HEK293 (cell line): ENCODE measurements around the gene ANKRD28.

ENCODE experiments used
- CTCF ChIA-PET: fragments of 350-600 bp; formaldehyde crosslinking; extraction: SDS; loops from one replicate; lab custom pipeline; 2021; ENCODE audit warnings: antibody characterized with exemption; lab: Yijun Ruan, JAX
- POLR2A ChIA-PET: fragments of 300-600 bp; formaldehyde crosslinking; extraction: SDS; loops from one replicate; lab custom pipeline; 2020; ENCODE audit warnings: antibody characterized with exemption, inconsistent platforms; lab: Yijun Ruan, JAX
- H3K27ac ChIP-seq: fragments of 200-500 bp; sonication (Bioruptor generic); 2 replicates; pipeline ENCODE4 v1.5.1; 2014; ENCODE audit warnings: low read depth, low read length, control low read depth, inconsistent platforms; ENCODE audit errors: extremely low read depth
- H3K36me3 ChIP-seq, 2 experiments: fragments of 200-500 bp in 1 of 2; sonication (Bioruptor generic) in 1 of 2; 1 replicate in 1 of 2; 2 replicates in 1 of 2; pipeline ENCODE4 v1.5.1; 2014 to 2017; ENCODE audit warnings: inconsistent platforms in 2 of 2, low read length in 2 of 2; ENCODE audit not compliant: control insufficient read depth in 2 of 2, insufficient read depth in 1 of 2
- H3K4me1 ChIP-seq: fragments of 200-500 bp; sonication (Bioruptor generic); 2 replicates; pipeline ENCODE4 v1.5.1; 2014; ENCODE audit warnings: mild to moderate bottlenecking, low read length, inconsistent platforms; ENCODE audit not compliant: control insufficient read depth, insufficient read depth
- H3K4me3 ChIP-seq: 2 replicates; pipeline ENCODE4 v1.5.1; 2011; ENCODE audit warnings: low read depth, mild to moderate bottlenecking, control low read depth, low read length, moderate library complexity
- H3K9me3 ChIP-seq: fragments of 200-500 bp; sonication (Bioruptor generic); 2 replicates; pipeline ENCODE4 v1.5.1; 2014; ENCODE audit warnings: low read depth, low read length, inconsistent platforms; ENCODE audit not compliant: control insufficient read depth, insufficient read depth
- BCL11A ChIP-seq: fragments of 450-650 bp; formaldehyde crosslinking; IDR thresholded peaks from 2 replicates; pipeline ENCODE4 v1.5.1; 2016; ENCODE audit warnings: low read depth, missing biosample characterization, missing genetic modification characterization
- HIC1 ChIP-seq: fragments of 450-650 bp; formaldehyde crosslinking; IDR thresholded peaks from 2 replicates; pipeline ENCODE4 v1.5.1; 2016; ENCODE audit warnings: missing biosample characterization, missing genetic modification characterization
- INSM2 ChIP-seq: fragments of 450-650 bp; formaldehyde crosslinking; IDR thresholded peaks from 2 replicates; pipeline ENCODE4 v1.5.1; 2016; ENCODE audit warnings: missing biosample characterization, missing genetic modification characterization
- SCRT2 ChIP-seq: fragments of 450-650 bp; formaldehyde crosslinking; IDR thresholded peaks from 2 replicates; pipeline ENCODE4 v1.5.1; 2016; ENCODE audit warnings: missing biosample characterization, missing genetic modification characterization
- ZBTB20 ChIP-seq: fragments of 450-650 bp; formaldehyde crosslinking; IDR thresholded peaks from 2 replicates; pipeline ENCODE4 v1.5.1; 2016; ENCODE audit warnings: missing biosample characterization, missing genetic modification characterization
- ZBTB21 ChIP-seq: fragments of 450-650 bp; formaldehyde crosslinking; IDR thresholded peaks from 2 replicates; pipeline ENCODE4 v1.5.1; 2017; ENCODE audit warnings: missing biosample characterization, missing genetic modification characterization
- ZNF10 ChIP-seq: fragments of 450-650 bp; formaldehyde crosslinking; IDR thresholded peaks from 2 replicates; pipeline ENCODE4 v1.5.1; 2017; ENCODE audit warnings: missing biosample characterization, missing genetic modification characterization
- ZNF146 ChIP-seq: fragments of 450-650 bp; formaldehyde crosslinking; IDR thresholded peaks from 2 replicates; pipeline ENCODE4 v1.5.1; 2016; ENCODE audit warnings: missing biosample characterization, missing genetic modification characterization
- ZNF214 ChIP-seq: fragments of 450-650 bp; formaldehyde crosslinking; IDR thresholded peaks from 2 replicates; pipeline ENCODE4 v1.5.1; 2017; ENCODE audit warnings: missing biosample characterization, mild to moderate bottlenecking, missing genetic modification characterization, borderline replicate concordance
- ZNF26 ChIP-seq: fragments of 450-650 bp; formaldehyde crosslinking; IDR thresholded peaks from 2 replicates; pipeline ENCODE4 v1.5.1; 2016; ENCODE audit warnings: missing biosample characterization, missing genetic modification characterization
- ZNF280C ChIP-seq: fragments of 450-650 bp; formaldehyde crosslinking; IDR thresholded peaks from 2 replicates; pipeline ENCODE4 v1.5.1; 2016; ENCODE audit warnings: missing biosample characterization, missing genetic modification characterization
- ZNF292 ChIP-seq: fragments of 450-650 bp; formaldehyde crosslinking; IDR thresholded peaks from 2 replicates; pipeline ENCODE4 v1.5.1; 2016; ENCODE audit warnings: low read depth, missing biosample characterization, missing genetic modification characterization, borderline replicate concordance
- ZNF354C ChIP-seq: fragments of 450-650 bp; formaldehyde crosslinking; IDR thresholded peaks from 2 replicates; pipeline ENCODE4 v1.5.1; 2016; ENCODE audit warnings: missing biosample characterization, missing genetic modification characterization, low read depth, borderline replicate concordance
- ZNF394 ChIP-seq: fragments of 450-650 bp; formaldehyde crosslinking; IDR thresholded peaks from 2 replicates; pipeline ENCODE4 v1.5.1; 2016; ENCODE audit warnings: missing biosample characterization, missing genetic modification characterization, mild to moderate bottlenecking, moderate library complexity, borderline replicate concordance
- ZNF416 ChIP-seq: fragments of 450-650 bp; formaldehyde crosslinking; IDR thresholded peaks from 2 replicates; pipeline ENCODE4 v1.5.1; 2016; ENCODE audit warnings: missing biosample characterization, missing genetic modification characterization
- ZNF488 ChIP-seq: fragments of 450-650 bp; formaldehyde crosslinking; IDR thresholded peaks from 2 replicates; pipeline ENCODE4 v1.5.1; 2016; ENCODE audit warnings: missing biosample characterization, missing genetic modification characterization
- ZNF514 ChIP-seq: fragments of 450-650 bp; formaldehyde crosslinking; IDR thresholded peaks from 2 replicates; pipeline ENCODE4 v1.5.1; 2016; ENCODE audit warnings: missing biosample characterization, missing genetic modification characterization
- ZNF521 ChIP-seq: fragments of 450-650 bp; formaldehyde crosslinking; IDR thresholded peaks from 2 replicates; pipeline ENCODE4 v1.5.1; 2017; ENCODE audit warnings: missing biosample characterization, mild to moderate bottlenecking, missing genetic modification characterization
- ZNF529 ChIP-seq: fragments of 450-650 bp; formaldehyde crosslinking; IDR thresholded peaks from 2 replicates; pipeline ENCODE4 v1.5.1; 2017; ENCODE audit warnings: missing genetic modification characterization, missing biosample characterization; ENCODE audit not compliant: insufficient replicate concordance
- ZNF639 ChIP-seq: fragments of 450-650 bp; formaldehyde crosslinking; IDR thresholded peaks from 2 replicates; pipeline ENCODE4 v1.5.1; 2016; ENCODE audit warnings: missing biosample characterization, missing genetic modification characterization
- ZNF76 ChIP-seq: fragments of 450-650 bp; formaldehyde crosslinking; IDR thresholded peaks from 2 replicates; pipeline ENCODE4; 2016; ENCODE audit warnings: low read depth, missing biosample characterization, missing genetic modification characterization, borderline replicate concordance
- ZNF792 ChIP-seq: fragments of 450-650 bp; formaldehyde crosslinking; IDR thresholded peaks from 2 replicates; pipeline ENCODE4 v1.5.1; 2016; ENCODE audit warnings: missing biosample characterization, missing genetic modification characterization

Gene ANKRD28

GRCh38 chr3:15651396-15651795 lies 146.4 kb downstream of the ANKRD28 start:
- POLR2A ChIA-PET = interaction anchor here (1.5 kb wide), 1 partner anchor 21 kb away, joined by 3 read pairs; no protein-coding TSS in a partner anchor
- Histone ChIP-seq H3K4me3 (no peak overlapping the region), H3K36me3 (no peaks in the 10 kb centered on the region), H3K27ac (no peak overlapping the region)
- TF ChIP-seq ZNF76 (tag by site-specific recombination) (no peak), ZNF514 (no peak), ZNF529 (tag by site-specific recombination) (no peak), ZNF521 (no peak), ZNF214 (tag by site-specific recombination) (no peak), ZNF394 (no peak), HIC1 (tag by site-specific recombination) (no peak), ZNF792 (tag by site-specific recombination) (no peak), ZNF292 (tag by site-specific recombination) (no peak)
- TF ChIP-seq, all 188 proteins: peak for 0
- Histone ChIP-seq H3K9me3 (no peaks in the 10 kb centered on the region), H3K4me1 (no peaks in the 10 kb centered on the region)
- CTCF ChIA-PET = no interaction called here

GRCh38 chr3:15649858-15650257 lies 147.9 kb downstream of the ANKRD28 start:
- POLR2A ChIA-PET = no interaction called here
- H3K4me3 ChIP-seq = no peak overlapping the region
- H3K9me3 ChIP-seq = no peaks in the 10 kb centered on the region
- no peaks in the 10 kb centered on the region for H3K4me1 ChIP-seq
- H3K27ac ChIP-seq = no peak overlapping the region
- TF ChIP-seq ZBTB20 (no peak), BCL11A (tag by site-specific recombination) (no peak)
- H3K36me3 ChIP-seq = no peaks in the 10 kb centered on the region
- CTCF ChIA-PET = interaction anchor here (1.1 kb wide), 1 partner anchor 110 kb away, joined by 3 read pairs; no protein-coding TSS in a partner anchor

- Histone ChIP-seq H3K4me1 (no peaks in the 10 kb centered on the region), H3K4me3 (no peak overlapping the region), H3K9me3 (no peaks in the 10 kb centered on the region), H3K36me3 (peaks cover 0 to 3% of the 10 kb centered on the region in 2 experiments; a peak in 1 of 3 replicates), H3K27ac (no peak overlapping the region)
- POLR2A ChIA-PET = no interaction called here
- CTCF ChIA-PET = no interaction called here
- TF ChIP-seq ZBTB21 (tag by site-specific recombination) = no peak
- TF ChIP-seq ZNF521 = no peak
- TF ChIP-seq ZNF10 (tag by site-specific recombination) = no peak
- TF ChIP-seq ZNF280C = no peak
- no peak for TF ChIP-seq ZNF416 (tag by site-specific recombination)
- TF ChIP-seq ZNF639 (tag by site-specific recombination) = no peak
- TF ChIP-seq SCRT2 (tag by site-specific recombination) = no peak
- no peak for TF ChIP-seq ZNF488
- TF ChIP-seq INSM2 (tag by site-specific recombination) = no peak
- no peak for TF ChIP-seq ZNF354C
- TF ChIP-seq ZNF146 (tag by site-specific recombination) = no peak
- no peak for TF ChIP-seq ZNF26 (tag by site-specific recombination)
Measured at GRCh38 chr3:15649341-15649740, 148.4 kb downstream of the ANKRD28 start.
